AG10803 (cell line): ENCODE results near the gene ZNF407.

Experiments
- DNase-seq: peaks from one replicate; pipeline ENCODE4 v3.0.0; 2010; ENCODE audit warnings: low read depth
- H3K4me3 ChIP-seq: 2 replicates; pipeline ENCODE4 v1.5.1; 2011; ENCODE audit warnings: mild to moderate bottlenecking, low read length, control low read depth
- TF ChIP-seq, protein P1 (sequence below): conservative IDR thresholded peaks from 2 replicates; pipeline ENCODE4 v1.5.1; 2011; ENCODE audit warnings: mild to moderate bottlenecking, low read length, control low read depth, inconsistent platforms

Gene ZNF407

GRCh38 chr18:74633652-74634352 is 36.1 kb downstream of the ZNF407 start:
- no peak overlapping the region for H3K4me3 ChIP-seq
- TF ChIP-seq, protein P1, sequence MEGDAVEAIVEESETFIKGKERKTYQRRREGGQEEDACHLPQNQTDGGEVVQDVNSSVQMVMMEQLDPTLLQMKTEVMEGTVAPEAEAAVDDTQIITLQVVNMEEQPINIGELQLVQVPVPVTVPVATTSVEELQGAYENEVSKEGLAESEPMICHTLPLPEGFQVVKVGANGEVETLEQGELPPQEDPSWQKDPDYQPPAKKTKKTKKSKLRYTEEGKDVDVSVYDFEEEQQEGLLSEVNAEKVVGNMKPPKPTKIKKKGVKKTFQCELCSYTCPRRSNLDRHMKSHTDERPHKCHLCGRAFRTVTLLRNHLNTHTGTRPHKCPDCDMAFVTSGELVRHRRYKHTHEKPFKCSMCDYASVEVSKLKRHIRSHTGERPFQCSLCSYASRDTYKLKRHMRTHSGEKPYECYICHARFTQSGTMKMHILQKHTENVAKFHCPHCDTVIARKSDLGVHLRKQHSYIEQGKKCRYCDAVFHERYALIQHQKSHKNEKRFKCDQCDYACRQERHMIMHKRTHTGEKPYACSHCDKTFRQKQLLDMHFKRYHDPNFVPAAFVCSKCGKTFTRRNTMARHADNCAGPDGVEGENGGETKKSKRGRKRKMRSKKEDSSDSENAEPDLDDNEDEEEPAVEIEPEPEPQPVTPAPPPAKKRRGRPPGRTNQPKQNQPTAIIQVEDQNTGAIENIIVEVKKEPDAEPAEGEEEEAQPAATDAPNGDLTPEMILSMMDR: no peak
- DNase-seq: no peak

DNA sequence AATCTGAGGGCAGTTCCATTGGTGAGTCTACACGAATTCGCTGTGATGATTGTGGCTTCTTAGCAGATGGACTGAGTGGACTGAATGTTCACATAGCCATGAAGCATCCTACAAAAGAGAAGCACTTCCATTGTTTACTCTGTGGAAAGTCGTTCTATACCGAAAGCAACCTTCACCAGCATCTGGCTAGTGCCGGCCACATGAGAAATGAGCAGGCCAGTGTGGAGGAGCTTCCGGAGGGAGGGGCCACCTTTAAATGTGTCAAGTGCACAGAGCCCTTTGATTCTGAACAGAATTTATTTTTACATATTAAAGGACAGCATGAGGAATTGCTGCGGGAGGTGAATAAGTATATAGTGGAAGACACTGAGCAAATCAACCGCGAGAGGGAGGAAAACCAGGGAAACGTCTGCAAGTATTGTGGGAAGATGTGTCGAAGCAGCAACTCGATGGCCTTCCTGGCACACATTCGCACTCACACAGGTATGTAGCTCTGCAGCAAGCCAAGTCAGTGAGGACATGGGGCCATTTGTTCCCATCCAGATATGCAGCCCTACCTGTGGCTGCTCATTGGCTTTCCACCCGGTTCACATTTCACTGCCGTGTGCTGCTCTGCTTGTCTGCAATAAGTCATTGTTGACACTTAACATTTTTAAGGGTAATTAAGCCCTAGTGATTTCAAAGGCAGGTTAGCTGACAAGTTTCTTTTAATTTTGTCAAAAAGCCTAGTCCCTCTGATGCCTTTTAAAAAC is 37.7 kb downstream of the ZNF407 start:
- DNase-seq: no peak
- TF ChIP-seq, protein P1: no peak
- H3K4me3 ChIP-seq: no peak overlapping the region

GRCh38 chr18:74637070-74637469 is 39.4 kb downstream of the ZNF407 start:
- TF ChIP-seq, protein P1: no peak
- no peak for DNase-seq
- H3K4me3 ChIP-seq: no peak overlapping the region

DNA sequence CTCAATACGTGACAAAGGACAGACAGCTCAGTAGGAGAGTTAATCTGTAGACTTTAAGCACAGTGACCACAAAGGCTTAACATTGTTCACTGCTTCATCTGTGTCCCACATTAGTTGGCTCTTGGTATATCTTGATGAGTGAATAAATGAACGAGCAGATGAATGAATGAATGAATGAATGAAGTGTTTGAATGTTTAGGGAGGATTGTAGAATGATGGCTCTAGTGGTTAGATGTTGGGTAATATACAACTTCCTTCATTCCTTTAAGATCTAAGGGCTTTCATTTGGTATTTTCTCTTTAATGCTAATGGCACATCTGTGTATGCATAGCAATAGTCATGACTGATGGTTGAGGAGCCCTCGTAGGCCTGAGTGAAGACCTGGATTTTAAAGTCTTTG is 40.5 kb downstream of the ZNF407 start:
- no peak for DNase-seq
- no peak overlapping the region for H3K4me3 ChIP-seq
- TF ChIP-seq, protein P1: no peak

DNA sequence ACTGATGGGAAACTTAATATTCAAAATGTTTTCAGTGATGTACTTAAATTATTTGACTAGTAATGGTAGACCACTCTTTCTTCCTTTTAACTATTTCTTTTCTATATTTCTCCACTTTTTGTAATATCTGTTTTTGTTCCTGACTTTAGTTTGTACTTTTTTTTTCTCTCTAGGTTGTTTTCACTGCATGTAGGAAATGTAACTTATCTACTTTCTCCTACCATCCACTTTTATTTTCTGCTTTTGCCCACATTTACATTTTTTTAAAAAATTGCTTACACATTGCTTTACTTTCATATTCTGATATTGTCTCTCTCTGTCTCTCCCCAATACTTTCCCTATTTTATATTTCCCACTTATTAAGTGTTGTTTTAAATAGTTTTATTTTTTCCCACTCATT is 47.0 kb downstream of the ZNF407 start:
- DNase-seq: no peak
- TF ChIP-seq, protein P1: no peak

GRCh38 chr18:74645679-74646078 is 48.0 kb downstream of the ZNF407 start:
- TF ChIP-seq, protein P1: no peak
- peak; percentile 32 for DNase-seq
- no peak overlapping the region for H3K4me3 ChIP-seq

More for the DNA sequence above, 47.0 kb downstream of the ZNF407 start:
- H3K4me3 ChIP-seq: no peak overlapping the region
